Neuron (in vitro differentiated cells): ENCODE measurements around the gene ARHGAP15.

ENCODE experiments used
- H2AFZ ChIP-seq: one replicate; pipeline ENCODE4 v1.6.1; 2013; ENCODE audit warnings: low read depth, mild to moderate bottlenecking, inconsistent platforms, low read length, moderate library complexity
- H3K27me3 ChIP-seq: one replicate; pipeline ENCODE4 v1.6.1; 2013; ENCODE audit warnings: low read length; ENCODE audit not compliant: insufficient read depth
- H3K36me3 ChIP-seq: one replicate; pipeline ENCODE4 v1.6.1; 2013; ENCODE audit warnings: low read length; ENCODE audit not compliant: insufficient read depth
- H3K4me1 ChIP-seq: one replicate; pipeline ENCODE4 v1.6.1; 2013; ENCODE audit warnings: low read length; ENCODE audit not compliant: insufficient read depth
- H3K4me3 ChIP-seq: 2 replicates; pipeline ENCODE4 v1.5.1; 2013; ENCODE audit warnings: mild to moderate bottlenecking, low read length, moderate library complexity
- H3K9me3 ChIP-seq: one replicate; pipeline ENCODE4 v1.6.1; 2013; ENCODE audit warnings: low read length

ARHGAP15 gene

DNA sequence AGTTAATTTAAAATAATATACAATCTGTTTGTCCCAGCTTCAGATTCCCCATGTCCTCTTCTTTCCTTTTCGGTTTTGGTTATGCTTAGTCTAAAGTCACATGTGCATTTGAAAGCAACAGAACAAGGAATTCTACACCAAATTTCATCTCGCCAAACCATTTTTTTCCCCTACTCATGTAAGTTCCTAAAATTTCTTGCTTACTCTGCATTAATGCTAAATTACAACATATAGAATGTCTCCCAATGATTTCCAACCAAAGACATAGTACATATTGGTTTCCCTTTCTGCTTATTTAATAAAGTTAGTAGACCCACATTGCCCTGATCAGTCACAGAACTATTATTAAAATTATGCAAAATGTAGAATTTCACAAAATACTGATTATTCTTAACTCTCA lies 212.3 kb downstream of the ARHGAP15 start:
- Histone ChIP-seq H3K4me3 (no peak overlapping the region), H3K36me3 (no peaks in the 10 kb centered on the region), H3K4me1 (no peaks in the 10 kb centered on the region), H3K27me3 (no peaks in the 10 kb centered on the region), H3K9me3 (no peaks in the 10 kb centered on the region), H2AFZ (no peak overlapping the region)

- no peaks in the 10 kb centered on the region for H3K27me3 ChIP-seq
- no peaks in the 10 kb centered on the region for H3K4me1 ChIP-seq
- no peaks in the 10 kb centered on the region for H3K9me3 ChIP-seq
- H2AFZ ChIP-seq: no peak overlapping the region
- H3K36me3 ChIP-seq: no peaks in the 10 kb centered on the region
- no peak overlapping the region for H3K4me3 ChIP-seq
Observed at GRCh38 chr2:143344780-143345179, 215.6 kb downstream of the ARHGAP15 start.

DNA sequence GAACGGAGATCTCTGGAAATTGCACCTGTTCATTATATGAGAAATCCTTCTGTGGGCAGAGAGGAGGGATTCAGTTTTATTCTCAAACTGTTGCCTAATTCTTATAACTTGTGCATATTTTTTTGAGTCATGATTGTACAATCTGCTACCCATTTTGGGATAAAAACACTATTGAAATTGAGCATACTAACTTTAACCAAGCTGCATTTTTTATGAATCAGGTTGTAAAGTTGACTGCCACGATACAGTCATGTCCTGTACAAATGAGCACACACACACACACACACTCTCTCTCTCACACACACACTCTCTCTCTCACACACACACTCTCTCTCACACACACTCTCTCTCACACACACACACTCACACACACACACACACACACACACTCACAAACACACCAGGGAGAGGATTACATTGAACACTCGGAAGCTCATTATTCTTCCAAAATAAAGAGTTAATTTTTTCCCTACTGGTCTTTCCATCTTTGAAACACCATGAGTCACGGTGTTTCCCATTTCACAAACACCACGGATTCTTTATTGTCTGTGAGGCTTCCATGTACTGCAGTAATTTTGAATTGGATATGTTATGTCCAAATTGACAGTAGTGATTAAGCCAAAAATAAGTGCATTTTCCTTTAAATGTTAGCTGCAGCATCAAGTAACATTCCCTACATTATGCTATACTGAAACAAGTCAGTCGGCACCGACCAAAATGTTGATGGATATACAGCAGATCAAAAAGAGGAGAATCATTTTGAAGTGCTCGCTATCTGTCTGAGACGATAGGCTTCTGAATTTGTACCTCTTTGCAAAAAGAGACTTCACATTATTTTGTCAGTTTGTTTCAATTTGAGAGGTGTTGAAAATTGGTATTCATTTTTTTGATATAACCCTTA lies 216.9 kb downstream of the ARHGAP15 start:
- H3K9me3 ChIP-seq: no peaks in the 10 kb centered on the region
- H3K4me1 ChIP-seq: no peaks in the 10 kb centered on the region
- H3K36me3 ChIP-seq: no peaks in the 10 kb centered on the region
- H3K4me3 ChIP-seq: no peak overlapping the region
- no peak overlapping the region for H2AFZ ChIP-seq
- H3K27me3 ChIP-seq: no peaks in the 10 kb centered on the region

GRCh38 chr2:143347271-143347695 lies 218.1 kb downstream of the ARHGAP15 start:
- no peaks in the 10 kb centered on the region for H3K27me3 ChIP-seq
- no peaks in the 10 kb centered on the region for H3K9me3 ChIP-seq
- no peaks in the 10 kb centered on the region for H3K4me1 ChIP-seq
- H3K4me3 ChIP-seq: no peak overlapping the region
- H2AFZ ChIP-seq: no peak overlapping the region
- no peaks in the 10 kb centered on the region for H3K36me3 ChIP-seq

DNA sequence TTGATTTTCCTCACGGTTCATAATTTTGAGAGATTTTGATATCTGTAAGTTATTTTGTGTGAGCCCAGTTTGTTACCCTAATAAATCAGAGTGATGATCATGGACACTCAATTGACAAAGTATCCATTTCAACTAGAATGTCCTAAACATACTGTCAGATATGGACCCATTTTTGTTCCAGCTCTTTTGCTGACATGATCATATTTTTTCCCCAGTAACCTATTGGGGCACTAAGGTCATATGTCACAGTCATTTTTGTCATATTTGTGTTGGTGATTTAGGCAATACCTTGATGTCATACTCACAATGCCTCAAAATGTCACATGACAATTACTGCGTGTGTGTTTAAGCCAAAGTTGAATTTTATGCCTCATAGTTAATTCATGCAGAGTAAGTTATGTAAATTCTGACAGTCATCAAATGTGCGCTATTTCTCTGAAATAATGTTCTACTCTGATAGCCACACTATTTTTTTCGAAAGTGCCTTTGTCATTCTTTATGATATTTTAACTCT lies 218.7 kb downstream of the ARHGAP15 start:
- H3K27me3 ChIP-seq: no peaks in the 10 kb centered on the region

GRCh38 chr2:143354050-143354750 lies 225.0 kb downstream of the ARHGAP15 start:
- H3K9me3 ChIP-seq: no peaks in the 10 kb centered on the region
- no peaks in the 10 kb centered on the region for H3K27me3 ChIP-seq
- H2AFZ ChIP-seq: no peak overlapping the region
- peaks cover 9% of the 10 kb centered on the region for H3K4me1 ChIP-seq
- no peak overlapping the region for H3K4me3 ChIP-seq
- H3K36me3 ChIP-seq: no peaks in the 10 kb centered on the region

More for the DNA sequence above, 218.7 kb downstream of the ARHGAP15 start:
- no peaks in the 10 kb centered on the region for H3K9me3 ChIP-seq
- H2AFZ ChIP-seq: no peak overlapping the region
- H3K36me3 ChIP-seq: no peaks in the 10 kb centered on the region
- no peaks in the 10 kb centered on the region for H3K4me1 ChIP-seq
- H3K4me3 ChIP-seq: no peak overlapping the region

DNA sequence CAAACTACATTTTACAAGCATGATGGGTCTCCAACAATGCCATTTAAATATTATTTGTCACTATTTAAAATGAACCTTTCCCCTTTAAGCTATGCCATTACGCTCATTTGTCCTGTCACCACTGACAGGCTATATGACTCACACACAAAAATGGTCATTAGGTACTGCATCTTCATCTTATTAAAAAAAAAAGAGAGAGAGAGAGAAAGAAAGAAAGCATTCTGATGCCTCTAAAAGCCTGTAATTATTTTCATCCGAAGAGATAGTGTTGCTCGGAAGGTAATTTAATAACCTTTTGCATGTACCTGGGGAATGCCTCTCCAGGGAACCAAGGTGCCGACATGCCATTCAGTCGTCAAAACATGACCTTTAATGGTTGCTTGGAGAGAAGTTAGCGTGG lies 226.7 kb downstream of the ARHGAP15 start:
- no peaks in the 10 kb centered on the region for H3K9me3 ChIP-seq
- H3K27me3 ChIP-seq: no peaks in the 10 kb centered on the region
- H2AFZ ChIP-seq: no peak overlapping the region
- H3K36me3 ChIP-seq: no peaks in the 10 kb centered on the region
- H3K4me1 ChIP-seq: peaks cover 9% of the 10 kb centered on the region
- no peak overlapping the region for H3K4me3 ChIP-seq

DNA sequence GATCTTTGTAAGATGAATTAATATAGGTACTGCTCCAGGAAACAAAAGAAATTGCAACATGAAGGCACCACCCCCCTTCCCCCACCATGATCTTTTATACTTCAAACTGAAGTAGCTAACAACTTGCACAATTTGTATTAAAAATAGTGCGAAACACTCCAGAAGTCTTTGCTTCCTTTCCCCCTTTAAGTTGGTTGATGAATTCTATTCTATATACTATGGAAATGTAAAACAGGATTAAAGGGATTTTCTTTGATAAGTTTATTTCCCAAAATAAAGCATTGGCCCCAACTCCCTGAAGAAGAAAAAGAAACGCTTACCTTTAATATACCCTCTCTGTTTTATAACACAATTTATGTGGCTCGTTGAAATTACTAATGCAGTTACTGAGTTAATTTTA lies 227.1 kb downstream of the ARHGAP15 start:
- H3K27me3 ChIP-seq: no peaks in the 10 kb centered on the region
- no peaks in the 10 kb centered on the region for H3K9me3 ChIP-seq
- no peak overlapping the region for H2AFZ ChIP-seq
- H3K36me3 ChIP-seq: no peaks in the 10 kb centered on the region
- H3K4me1 ChIP-seq: peaks cover 9% of the 10 kb centered on the region
- no peak overlapping the region for H3K4me3 ChIP-seq

- Histone ChIP-seq H3K4me1 (peaks cover 9% of the 10 kb centered on the region), H3K4me3 (no peak overlapping the region), H3K36me3 (no peaks in the 10 kb centered on the region), H2AFZ (no peak overlapping the region), H3K9me3 (no peaks in the 10 kb centered on the region), H3K27me3 (no peaks in the 10 kb centered on the region)
Observed at GRCh38 chr2:143356736-143357446, 227.7 kb downstream of the ARHGAP15 start.

- Histone ChIP-seq H3K36me3 (no peaks in the 10 kb centered on the region), H3K4me1 (peaks cover 9% of the 10 kb centered on the region), H3K9me3 (no peaks in the 10 kb centered on the region), H2AFZ (no peak overlapping the region), H3K4me3 (no peak overlapping the region), H3K27me3 (no peaks in the 10 kb centered on the region)
Observed at GRCh38 chr2:143357966-143358365, 228.7 kb downstream of the ARHGAP15 start.

DNA sequence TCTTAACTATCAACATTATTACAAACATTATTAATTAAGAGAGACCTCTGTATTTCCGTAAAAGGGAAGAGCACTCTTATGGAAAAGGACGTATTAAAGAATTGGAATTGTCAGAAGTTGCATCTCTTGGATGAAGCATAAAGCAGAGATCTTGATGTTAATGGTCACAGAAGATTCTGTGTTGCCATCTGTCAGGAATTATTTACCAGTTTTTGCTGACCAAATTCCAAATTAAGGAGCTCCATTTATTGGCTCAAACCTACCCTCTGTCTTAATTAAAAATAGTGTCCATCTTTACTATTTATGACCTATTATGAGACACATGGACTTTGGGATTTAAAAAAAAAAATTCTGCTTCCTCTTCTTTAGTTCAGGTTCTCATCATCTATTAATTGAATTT lies 232.1 kb downstream of the ARHGAP15 start:
- Histone ChIP-seq H3K36me3 (no peaks in the 10 kb centered on the region), H2AFZ (no peak overlapping the region), H3K9me3 (no peaks in the 10 kb centered on the region), H3K4me3 (no peak overlapping the region), H3K4me1 (peaks cover 4% of the 10 kb centered on the region), H3K27me3 (no peaks in the 10 kb centered on the region)

GRCh38 chr2:143371616-143372015 lies 242.4 kb downstream of the ARHGAP15 start:
- no peak overlapping the region for H3K4me3 ChIP-seq

GRCh38 chr2:143375384-143375880 lies 246.2 kb downstream of the ARHGAP15 start:
- no peaks in the 10 kb centered on the region for H3K27me3 ChIP-seq
- no peaks in the 10 kb centered on the region for H3K4me1 ChIP-seq
- H3K4me3 ChIP-seq: no peak overlapping the region
- no peaks in the 10 kb centered on the region for H3K36me3 ChIP-seq
- H2AFZ ChIP-seq: no peak overlapping the region
- H3K9me3 ChIP-seq: no peaks in the 10 kb centered on the region

More at GRCh38 chr2:143371616-143372015, 242.4 kb downstream of the ARHGAP15 start:
- no peaks in the 10 kb centered on the region for H3K27me3 ChIP-seq
- H3K9me3 ChIP-seq: no peaks in the 10 kb centered on the region
- no peak overlapping the region for H2AFZ ChIP-seq
- H3K4me1 ChIP-seq: no peaks in the 10 kb centered on the region
- no peaks in the 10 kb centered on the region for H3K36me3 ChIP-seq
